ENCODE results near the gene CMYA5. TPM values are rescaled to one million over a fixed set of nuclear protein-coding genes. Genes with fewer than 3 reads are reported as not detected.

The CMYA5 gene
- total RNA-seq, 1 donor = 1.7 TPM

- TF ChIP-seq, protein P1, sequence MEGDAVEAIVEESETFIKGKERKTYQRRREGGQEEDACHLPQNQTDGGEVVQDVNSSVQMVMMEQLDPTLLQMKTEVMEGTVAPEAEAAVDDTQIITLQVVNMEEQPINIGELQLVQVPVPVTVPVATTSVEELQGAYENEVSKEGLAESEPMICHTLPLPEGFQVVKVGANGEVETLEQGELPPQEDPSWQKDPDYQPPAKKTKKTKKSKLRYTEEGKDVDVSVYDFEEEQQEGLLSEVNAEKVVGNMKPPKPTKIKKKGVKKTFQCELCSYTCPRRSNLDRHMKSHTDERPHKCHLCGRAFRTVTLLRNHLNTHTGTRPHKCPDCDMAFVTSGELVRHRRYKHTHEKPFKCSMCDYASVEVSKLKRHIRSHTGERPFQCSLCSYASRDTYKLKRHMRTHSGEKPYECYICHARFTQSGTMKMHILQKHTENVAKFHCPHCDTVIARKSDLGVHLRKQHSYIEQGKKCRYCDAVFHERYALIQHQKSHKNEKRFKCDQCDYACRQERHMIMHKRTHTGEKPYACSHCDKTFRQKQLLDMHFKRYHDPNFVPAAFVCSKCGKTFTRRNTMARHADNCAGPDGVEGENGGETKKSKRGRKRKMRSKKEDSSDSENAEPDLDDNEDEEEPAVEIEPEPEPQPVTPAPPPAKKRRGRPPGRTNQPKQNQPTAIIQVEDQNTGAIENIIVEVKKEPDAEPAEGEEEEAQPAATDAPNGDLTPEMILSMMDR (IDR thresholded peaks at IDR 0.05; ENCODE audit: insufficient read depth, low read length) = no peak
- no peak for DNase-seq (ENCODE audit: low read depth)
- no peak overlapping the region for H3K4me3 ChIP-seq (ENCODE audit: low read depth, low read length)
Observed at GRCh38 chr5:79811081-79811480, 121.4 kb downstream of the CMYA5 start.

DNA sequence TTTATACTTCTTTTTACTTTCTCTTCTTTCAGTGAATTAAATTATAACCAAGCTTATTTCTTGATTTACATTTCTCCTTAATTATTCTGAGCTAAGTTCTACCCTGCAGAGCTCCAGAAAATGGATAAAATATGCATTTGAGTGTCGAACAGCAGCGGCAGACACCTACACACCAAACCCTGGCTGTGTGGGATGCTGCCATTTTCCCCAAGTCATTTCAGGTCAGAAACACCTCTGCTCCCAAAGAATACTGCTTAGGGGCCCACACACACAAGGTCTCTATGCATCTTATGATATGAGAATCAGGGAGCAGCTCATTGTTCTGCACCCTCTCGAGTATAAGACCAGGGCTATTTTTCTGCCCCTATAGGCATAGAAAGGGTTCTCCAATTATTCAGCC lies 122.3 kb downstream of the CMYA5 start:
- DNase-seq (ENCODE audit: low read depth) = no peak
- no peak overlapping the region for H3K4me3 ChIP-seq (ENCODE audit: low read depth, low read length)
- TF ChIP-seq, protein P1 (IDR thresholded peaks at IDR 0.05; ENCODE audit: insufficient read depth, low read length) = no peak

DNA sequence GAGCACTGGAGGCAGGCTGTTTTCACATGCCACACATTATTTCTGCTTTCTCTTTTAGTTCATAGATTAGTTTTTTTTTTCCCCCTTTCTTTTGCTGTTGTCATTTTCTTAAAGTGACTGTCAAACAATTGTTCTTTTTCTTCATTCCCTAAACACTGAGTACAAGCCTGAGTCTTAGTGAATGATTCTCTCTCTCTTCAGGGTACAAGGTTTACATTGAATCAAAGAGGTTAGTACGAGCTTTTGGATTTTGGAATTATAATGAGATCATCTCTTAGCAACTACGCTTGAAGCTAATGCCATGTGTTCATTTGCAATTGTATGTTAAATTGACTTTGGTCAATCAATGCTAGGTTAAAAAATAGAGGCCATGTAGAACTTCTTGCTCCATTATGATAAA lies 125.1 kb downstream of the CMYA5 start:
- TF ChIP-seq, protein P1 (IDR thresholded peaks at IDR 0.05; ENCODE audit: insufficient read depth, low read length) = no peak
- no peak overlapping the region for H3K4me3 ChIP-seq (ENCODE audit: low read depth, low read length)
- no peak for DNase-seq (ENCODE audit: low read depth)

GRCh38 chr5:79816014-79816413 lies 126.4 kb downstream of the CMYA5 start:
- no peak for DNase-seq (ENCODE audit: low read depth)
- TF ChIP-seq, protein P1 (IDR thresholded peaks at IDR 0.05; ENCODE audit: insufficient read depth, low read length) = no peak

GRCh38 chr5:79820648-79821047 lies 131.0 kb downstream of the CMYA5 start:
- no peak overlapping the region for H3K4me3 ChIP-seq (ENCODE audit: low read depth, low read length)
- DNase-seq (ENCODE audit: low read depth) = no peak
- TF ChIP-seq, protein P1 (IDR thresholded peaks at IDR 0.05; ENCODE audit: insufficient read depth, low read length) = no peak

More at GRCh38 chr5:79816014-79816413, 126.4 kb downstream of the CMYA5 start:
- H3K4me3 ChIP-seq (ENCODE audit: low read depth, low read length) = no peak overlapping the region

DNA sequence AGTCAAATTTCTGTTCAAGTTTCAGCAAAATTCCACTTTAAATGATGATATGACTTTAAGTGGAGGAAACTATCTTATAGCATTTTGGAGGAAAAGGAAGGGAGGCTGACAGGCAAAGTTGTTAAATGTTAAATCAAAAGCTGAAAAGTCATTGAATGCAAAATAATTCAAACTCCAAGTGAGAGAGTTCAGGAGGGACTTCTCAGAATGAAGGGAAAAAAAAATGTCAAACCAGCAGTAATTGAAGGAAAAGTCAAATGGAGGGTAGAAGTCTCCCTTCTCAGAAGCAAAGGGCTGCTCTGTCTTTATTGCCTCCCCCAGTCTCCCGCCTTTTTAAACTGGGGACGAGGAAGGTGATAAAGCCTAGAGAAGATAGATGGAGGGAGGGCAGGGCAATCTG lies 134.8 kb downstream of the CMYA5 start:
- no peak overlapping the region for H3K4me3 ChIP-seq (ENCODE audit: low read depth, low read length)
- TF ChIP-seq, protein P1 (IDR thresholded peaks at IDR 0.05; ENCODE audit: insufficient read depth, low read length) = no peak
- DNase-seq (ENCODE audit: low read depth) = no peak

- H3K4me3 ChIP-seq (ENCODE audit: low read depth, low read length) = no peak overlapping the region
- no peak for DNase-seq (ENCODE audit: low read depth)
- TF ChIP-seq, protein P1 (IDR thresholded peaks at IDR 0.05; ENCODE audit: insufficient read depth, low read length) = no peak
Observed at GRCh38 chr5:79825802-79826201, 136.2 kb downstream of the CMYA5 start.
